SK-N-SH treated with all-trans-retinoic acid at 6 μM for 48 hours (cell line): ENCODE results near the gene HIRA.

Experiments used
- BACH2 ChIP-seq: fragments of 250-450 bp; sonication (Bioruptor Pico); IDR thresholded peaks from 2 replicates; pipeline ENCODE4 v1.9.0; 2021; ENCODE audit warnings: mild to moderate bottlenecking, borderline replicate concordance
- RARB ChIP-seq: fragments of 250-450 bp; sonication (Bioruptor Pico); IDR thresholded peaks from 2 replicates; pipeline ENCODE4 v1.8.0; 2021; ENCODE audit warnings: mild to moderate bottlenecking, moderate library complexity
- TOX ChIP-seq: fragments of 250-450 bp; sonication (Bioruptor Pico); IDR thresholded peaks from 2 replicates; pipeline ENCODE4 v1.8.0; 2021; ENCODE audit warnings: mild to moderate bottlenecking, moderate library complexity, borderline replicate concordance
- ZFP30 ChIP-seq: fragments of 450-650 bp; formaldehyde crosslinking; IDR thresholded peaks from 2 replicates; pipeline ENCODE4 v1.5.0; 2022; ENCODE audit warnings: mild to moderate bottlenecking, moderate library complexity

GRCh38 chr22:19360862-19361261, 70.7 kb downstream of the HIRA start:
- TF ChIP-seq ZFP30 (CRISPR knock-in tag) (no peak), TOX (no peak), BACH2 (no peak), RARB (CRISPR knock-in tag) (no peak)
